Effector memory CD8-positive, alpha-beta T cell (primary cell): ENCODE results near the gene MGLL.

Experiments
- ATAC-seq: fragments of 150-1000 bp; cut with Tn5 transposase; replicated peaks from 2 replicates; pipeline ENCODE4 v1.10.0; 2021; ENCODE audit warnings: mild to moderate bottlenecking, moderate library complexity
- DNase-seq, 3 experiments: peaks; one replicate each; pipeline ENCODE4 v3.0.0; 2021
- H3K27ac Mint-ChIP-seq, 2 donors: one replicate each; pipeline ENCODE4 v1.8.0; 2022; ENCODE audit warnings: mild to moderate bottlenecking in 2 of 2, mixed read lengths in 2 of 2, moderate library complexity in 2 of 2
- H3K27me3 Mint-ChIP-seq, 2 donors: one replicate each; pipeline ENCODE4 v1.8.0; 2022; ENCODE audit warnings: mixed read lengths in 2 of 2
- H3K36me3 Mint-ChIP-seq: one replicate; pipeline ENCODE4 v1.8.0; 2022; ENCODE audit warnings: mild to moderate bottlenecking, moderate library complexity, mixed read lengths; ENCODE audit not compliant: insufficient read depth
- H3K4me1 Mint-ChIP-seq, 2 donors: one replicate each; pipeline ENCODE4 v1.8.0; 2022; ENCODE audit warnings: low read depth in 2 of 2, mixed read lengths in 2 of 2
- H3K4me3 Mint-ChIP-seq, 2 donors: one replicate each; pipeline ENCODE4 v1.8.0; 2022; ENCODE audit warnings: mild to moderate bottlenecking in 2 of 2, mixed read lengths in 2 of 2, moderate library complexity in 2 of 2
- H3K9me3 Mint-ChIP-seq, 2 donors: one replicate each; pipeline ENCODE4 v1.8.0; 2022; ENCODE audit warnings: mixed read lengths in 2 of 2

Gene MGLL

GRCh38 chr3:127768346-127769008 is 53.8 kb downstream of the MGLL start:
- H3K4me1 Mint-ChIP-seq = peaks cover 0 to 1% of the 10 kb centered on the region in 2 donors
- no peak overlapping the region for H3K4me3 Mint-ChIP-seq
- H3K27me3 Mint-ChIP-seq = peaks cover 26 to 32% of the 10 kb centered on the region in 2 donors
- no peaks in the 10 kb centered on the region for H3K9me3 Mint-ChIP-seq
- H3K36me3 Mint-ChIP-seq = no peaks in the 10 kb centered on the region
- DNase-seq (no peak), ATAC-seq (no peak)
- no peak overlapping the region for H3K27ac Mint-ChIP-seq

- Mint-ChIP-seq H3K4me1 (peaks cover 0 to 3% of the 10 kb centered on the region in 2 donors), H3K36me3 (no peaks in the 10 kb centered on the region), H3K27me3 (peaks cover 30 to 32% of the 10 kb centered on the region in 2 donors), H3K4me3 (no peak overlapping the region), H3K27ac (no peak overlapping the region), H3K9me3 (no peaks in the 10 kb centered on the region)
- no peak for ATAC-seq
- no peak for DNase-seq
Observed at GRCh38 chr3:127767126-127767525, 55.2 kb downstream of the MGLL start.

GRCh38 chr3:127765735-127766134 is 56.6 kb downstream of the MGLL start:
- Mint-ChIP-seq H3K4me3 (no peak overlapping the region), H3K27ac (no peak overlapping the region), H3K27me3 (peaks cover 30 to 32% of the 10 kb centered on the region in 2 donors), H3K9me3 (no peaks in the 10 kb centered on the region), H3K36me3 (no peaks in the 10 kb centered on the region), H3K4me1 (peaks cover 0 to 4% of the 10 kb centered on the region in 2 donors)
- DNase-seq (no peak), ATAC-seq (no peak)

DNA sequence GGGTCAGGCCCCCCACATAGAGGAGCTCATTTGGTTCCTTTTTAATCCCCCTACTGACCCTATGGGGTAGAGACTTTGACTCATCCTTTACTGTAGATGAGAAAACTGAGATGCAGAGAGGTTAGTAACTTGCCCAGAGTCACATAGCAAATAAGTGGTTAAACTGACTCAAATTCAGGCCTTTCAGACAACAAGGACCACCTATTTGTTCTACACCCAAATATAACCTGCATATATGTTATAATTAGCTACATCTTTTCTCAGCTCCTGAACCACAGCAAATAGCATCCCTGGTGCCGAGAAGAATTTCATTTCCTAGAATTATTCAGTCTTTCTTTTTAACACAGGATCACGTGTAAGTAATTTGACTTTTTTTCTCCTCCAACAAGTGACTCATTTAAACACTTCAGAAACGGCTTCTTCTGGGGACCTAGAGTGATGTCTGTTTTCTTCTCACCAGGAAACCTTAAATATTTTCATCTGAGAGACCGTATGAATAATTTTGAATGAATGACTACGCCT is 57.4 kb downstream of the MGLL start:
- DNase-seq (no peak), ATAC-seq (no peak)
- no peak overlapping the region for H3K4me3 Mint-ChIP-seq
- peaks cover 26 to 32% of the 10 kb centered on the region in 2 donors for H3K27me3 Mint-ChIP-seq
- H3K9me3 Mint-ChIP-seq = no peaks in the 10 kb centered on the region
- H3K4me1 Mint-ChIP-seq = peaks cover 0 to 4% of the 10 kb centered on the region in 2 donors
- no peak overlapping the region for H3K27ac Mint-ChIP-seq
- H3K36me3 Mint-ChIP-seq = no peaks in the 10 kb centered on the region

- peaks cover 21 to 32% of the 10 kb centered on the region in 2 donors for H3K27me3 Mint-ChIP-seq
- peaks cover 0 to 4% of the 10 kb centered on the region in 2 donors for H3K4me1 Mint-ChIP-seq
- no peaks in the 10 kb centered on the region for H3K36me3 Mint-ChIP-seq
- H3K4me3 Mint-ChIP-seq = no peak overlapping the region
- no peaks in the 10 kb centered on the region for H3K9me3 Mint-ChIP-seq
- DNase-seq (no peak), ATAC-seq (no peak)
- H3K27ac Mint-ChIP-seq = no peak overlapping the region
Observed at GRCh38 chr3:127764301-127764700, 58.0 kb downstream of the MGLL start.

DNA sequence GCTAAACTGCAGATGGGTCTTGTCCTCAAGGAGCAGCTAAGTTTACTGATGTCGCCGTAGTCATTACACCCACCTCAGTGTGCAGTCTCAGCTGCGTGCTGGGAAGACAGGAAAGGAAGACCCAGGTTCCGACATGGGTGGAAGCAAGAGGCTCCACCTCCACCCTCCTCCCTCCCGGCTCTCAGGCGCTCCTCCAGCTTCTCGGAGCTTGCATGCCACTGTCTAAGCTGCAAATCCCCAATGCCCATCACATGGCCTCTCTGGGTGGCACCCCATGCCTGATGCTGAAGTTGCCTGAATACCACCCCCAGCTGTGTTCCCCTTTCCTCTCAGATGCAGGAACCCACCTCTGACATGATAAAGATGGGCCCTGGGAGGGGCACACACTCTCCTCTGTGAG is 58.5 kb downstream of the MGLL start:
- Mint-ChIP-seq H3K27ac (no peak overlapping the region), H3K36me3 (no peaks in the 10 kb centered on the region), H3K4me1 (peaks cover 0 to 4% of the 10 kb centered on the region in 2 donors), H3K4me3 (no peak overlapping the region), H3K9me3 (no peaks in the 10 kb centered on the region), H3K27me3 (peaks cover 21 to 32% of the 10 kb centered on the region in 2 donors)
- DNase-seq (no peak), ATAC-seq (no peak)

GRCh38 chr3:127763337-127763736 is 59.0 kb downstream of the MGLL start:
- no peak overlapping the region for H3K4me3 Mint-ChIP-seq
- no peaks in the 10 kb centered on the region for H3K9me3 Mint-ChIP-seq
- peaks cover 21 to 32% of the 10 kb centered on the region in 2 donors for H3K27me3 Mint-ChIP-seq
- ATAC-seq = no peak
- peaks cover 0 to 4% of the 10 kb centered on the region in 2 donors for H3K4me1 Mint-ChIP-seq
- DNase-seq = no peak
- no peaks in the 10 kb centered on the region for H3K36me3 Mint-ChIP-seq
- H3K27ac Mint-ChIP-seq = no peak overlapping the region

DNA sequence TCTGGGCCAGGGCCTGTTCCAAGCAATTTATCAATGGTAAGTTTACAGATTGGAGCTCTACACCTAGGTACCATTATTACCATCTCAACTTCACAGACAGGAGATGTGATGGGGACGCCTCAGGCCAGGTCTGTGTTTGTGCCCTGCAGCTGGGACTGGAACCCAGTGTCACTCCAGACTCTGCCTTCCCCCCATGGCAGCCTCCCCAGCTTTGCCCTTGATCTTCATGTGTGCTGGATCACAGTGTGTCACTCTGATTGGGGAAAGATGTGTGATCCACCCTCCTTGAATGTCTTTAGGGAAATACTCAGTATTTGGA is 59.6 kb downstream of the MGLL start:
- ATAC-seq = no peak
- Mint-ChIP-seq H3K27me3 (peaks cover 21 to 32% of the 10 kb centered on the region in 2 donors), H3K9me3 (no peaks in the 10 kb centered on the region), H3K4me3 (no peak overlapping the region), H3K4me1 (peaks cover 0 to 4% of the 10 kb centered on the region in 2 donors), H3K27ac (no peak overlapping the region), H3K36me3 (no peaks in the 10 kb centered on the region)
- no peak for DNase-seq

DNA sequence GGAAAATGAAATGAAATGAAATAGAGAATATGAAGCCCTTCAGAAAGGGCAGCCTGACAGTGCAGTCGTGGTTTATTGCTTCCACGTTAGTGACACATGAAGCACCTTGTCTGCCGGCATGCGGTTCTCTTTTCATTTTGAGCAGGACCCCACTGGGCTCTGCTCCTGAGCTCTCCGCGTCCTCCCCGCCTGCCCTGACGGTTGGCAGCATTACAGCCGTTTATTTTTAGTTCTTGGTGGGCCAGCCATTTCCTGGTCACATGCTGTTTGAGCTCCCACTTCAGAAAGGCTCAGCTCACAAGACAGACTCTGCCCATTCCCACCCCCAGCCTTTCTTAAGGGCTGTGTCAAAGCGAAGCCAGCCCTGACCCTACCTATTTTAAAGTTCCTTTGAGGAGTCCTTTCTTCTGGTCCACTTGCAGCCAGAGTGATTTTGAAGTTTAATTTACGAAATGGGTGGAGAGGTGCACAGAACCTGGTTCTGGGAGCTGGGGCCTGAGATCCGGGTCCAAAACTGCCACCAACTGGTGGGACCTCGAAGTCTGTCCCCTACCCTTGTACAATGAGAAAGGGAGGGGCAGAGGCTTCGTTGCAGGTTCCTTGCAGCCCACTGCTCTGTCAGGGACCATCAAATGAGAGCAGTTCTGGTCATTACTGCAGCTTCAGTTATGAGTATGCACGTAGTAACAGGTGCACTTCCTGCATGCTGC is 60.1 kb downstream of the MGLL start:
- ATAC-seq (peak; percentile 26), DNase-seq (no peak)
- Mint-ChIP-seq H3K27me3 (peaks cover 23 to 32% of the 10 kb centered on the region in 2 donors), H3K36me3 (no peaks in the 10 kb centered on the region), H3K9me3 (no peaks in the 10 kb centered on the region), H3K4me1 (peaks cover 0 to 4% of the 10 kb centered on the region in 2 donors), H3K4me3 (peak overlapping the region; percentile 50 to 65), H3K27ac (no peak overlapping the region)

- H3K4me1 Mint-ChIP-seq = peaks cover 0 to 4% of the 10 kb centered on the region in 2 donors
- H3K9me3 Mint-ChIP-seq = no peaks in the 10 kb centered on the region
- H3K27me3 Mint-ChIP-seq = peaks cover 24 to 27% of the 10 kb centered on the region in 2 donors
- no peak overlapping the region for H3K27ac Mint-ChIP-seq
- ATAC-seq (peak; percentile 29), DNase-seq (no peak)
- no peaks in the 10 kb centered on the region for H3K36me3 Mint-ChIP-seq
- peak overlapping the region; percentile 50 to 65 for H3K4me3 Mint-ChIP-seq
Observed at GRCh38 chr3:127761441-127761801, 60.9 kb downstream of the MGLL start.

- DNase-seq (no peak), ATAC-seq (no peak)
- peaks cover 19 to 26% of the 10 kb centered on the region in 2 donors for H3K27me3 Mint-ChIP-seq
- H3K36me3 Mint-ChIP-seq = no peaks in the 10 kb centered on the region
- H3K9me3 Mint-ChIP-seq = no peaks in the 10 kb centered on the region
- H3K27ac Mint-ChIP-seq = no peak overlapping the region
- H3K4me3 Mint-ChIP-seq = peak overlapping the region in 1 of 2 donors; percentile 65
- H3K4me1 Mint-ChIP-seq = peaks cover 0 to 4% of the 10 kb centered on the region in 2 donors
Observed at GRCh38 chr3:127760791-127761440, 61.4 kb downstream of the MGLL start.

GRCh38 chr3:127760361-127760760 is 62.0 kb downstream of the MGLL start:
- Mint-ChIP-seq H3K27me3 (peaks cover 18 to 26% of the 10 kb centered on the region in 2 donors), H3K9me3 (no peaks in the 10 kb centered on the region), H3K4me3 (no peak overlapping the region), H3K27ac (no peak overlapping the region), H3K36me3 (no peaks in the 10 kb centered on the region), H3K4me1 (peaks cover 0 to 4% of the 10 kb centered on the region in 2 donors)
- DNase-seq (no peak), ATAC-seq (no peak)

DNA sequence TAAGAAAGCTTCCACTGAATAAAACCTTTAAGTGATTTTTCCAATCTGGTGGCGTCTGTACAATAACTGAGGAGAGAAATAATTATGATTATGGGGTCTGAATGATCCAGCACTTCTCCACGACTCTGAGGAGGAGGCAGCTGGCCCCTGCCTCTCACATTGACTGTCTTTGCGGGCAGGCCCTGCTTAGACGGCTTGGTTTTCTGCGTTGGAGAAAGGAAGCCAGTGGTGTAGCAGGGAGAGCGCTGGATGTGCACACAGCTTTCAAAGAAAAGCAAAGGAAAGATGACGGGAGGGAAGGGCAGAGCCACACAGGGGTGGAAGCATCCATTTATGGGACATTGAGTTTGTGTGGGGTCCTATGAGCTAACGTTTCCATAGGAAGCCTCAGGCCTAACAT is 62.5 kb downstream of the MGLL start:
- H3K27me3 Mint-ChIP-seq = peaks cover 18 to 28% of the 10 kb centered on the region in 2 donors
- no peaks in the 10 kb centered on the region for H3K9me3 Mint-ChIP-seq
- no peak overlapping the region for H3K27ac Mint-ChIP-seq
- H3K36me3 Mint-ChIP-seq = no peaks in the 10 kb centered on the region
- H3K4me1 Mint-ChIP-seq = peaks cover 0 to 8% of the 10 kb centered on the region in 2 donors
- ATAC-seq (no peak), DNase-seq (no peak)
- no peak overlapping the region for H3K4me3 Mint-ChIP-seq
